Measurements from ENCODE around the gene HOMER2.
"Not testable (repeated sequence)": the region's sequence is repeated elsewhere in the genome, so short reads cannot be mapped to it uniquely, and the experiment has no call there.

Gene HOMER2

GRCh38 chr15:82952158-82953081 is at the start of gene HOMER2:
HOMER2 (minus strand) TSS chr15:82952720; CDS start chr15:82952535, 185 bp downstream.
- peak; percentile 56 for DNase-seq

GRCh38 chr15:83000672-83001031 is 48.1 kb upstream of the HOMER2 start:
- not testable (repeated sequence) for DNase-seq

GRCh38 chr15:82999905-83000671 is 47.6 kb upstream of the HOMER2 start:
- peak; percentile 43 for DNase-seq

GRCh38 chr15:82999426-82999825 is 46.9 kb upstream of the HOMER2 start:
- DNase-seq: no peak

- no peak for DNase-seq
Observed at GRCh38 chr15:82995938-82996337, 43.4 kb upstream of the HOMER2 start.

- DNase-seq: no peak
Observed at GRCh38 chr15:82995076-82995475, 42.6 kb upstream of the HOMER2 start.

GRCh38 chr15:82993144-82993543 is 40.6 kb upstream of the HOMER2 start:
- DNase-seq: no peak

GRCh38 chr15:82992436-82992998 is 40.0 kb upstream of the HOMER2 start:
- no peak for DNase-seq

- no peak for DNase-seq
Observed at GRCh38 chr15:82986442-82986780, 33.9 kb upstream of the HOMER2 start.

GRCh38 chr15:82985688-82986441 is 33.3 kb upstream of the HOMER2 start, which contains the start of gene RAMAC:
RAMAC (plus strand) TSS chr15:82986210; CDS start chr15:82989019, 2,809 bp downstream.
- peak; percentile 90 for DNase-seq

- DNase-seq: no peak
Observed at GRCh38 chr15:82980981-82981380, 28.5 kb upstream of the HOMER2 start.

- DNase-seq: no peak
Observed at GRCh38 chr15:82979726-82980125, 27.2 kb upstream of the HOMER2 start.

- no peak for DNase-seq
Observed at GRCh38 chr15:82978438-82978837, 25.9 kb upstream of the HOMER2 start.

GRCh38 chr15:82977076-82977475 is 24.6 kb upstream of the HOMER2 start:
- no peak for DNase-seq

- DNase-seq: no peak
Observed at GRCh38 chr15:82972990-82973389, 20.5 kb upstream of the HOMER2 start.

- DNase-seq: no peak
Observed at GRCh38 chr15:82971218-82971984, 18.9 kb upstream of the HOMER2 start.

- no peak for DNase-seq
Observed at GRCh38 chr15:82970696-82971095, 18.2 kb upstream of the HOMER2 start.

GRCh38 chr15:82970078-82970686 is 17.7 kb upstream of the HOMER2 start:
- DNase-seq: no peak

- no peak for DNase-seq
Observed at GRCh38 chr15:82969353-82969752, 16.8 kb upstream of the HOMER2 start.

GRCh38 chr15:82968066-82968465 is 15.5 kb upstream of the HOMER2 start:
- no peak for DNase-seq

- DNase-seq: no peak
Observed at GRCh38 chr15:82966671-82967071, 14.2 kb upstream of the HOMER2 start.

GRCh38 chr15:82964890-82965289 is 12.4 kb upstream of the HOMER2 start:
- DNase-seq: no peak
